ENCODE results near the gene MSL3B.

- no peak for TF ChIP-seq POLR2A (IDR thresholded peaks at IDR 0.05; ENCODE audit: low read length)
- no peak for TF ChIP-seq GATA1 (IDR thresholded peaks at IDR 0.05; ENCODE audit: low read depth, low read length)
Measured at GRCh38 chr2:233901884-233902283, 33.7 kb upstream of the MSL3B start.
